Gastrocnemius medialis (tissue), 4 donors: ENCODE data around the gene SEPTIN3. TPM values are rescaled to one million over a fixed set of nuclear protein-coding genes. Genes with fewer than 3 reads are reported as not detected.

Source experiments
- ATAC-seq, 2 donors: fragments of 150-250 bp; one replicate each; pipeline ENCODE4 v1.9.1; 2016
- DNase-seq, 2 donors: peaks; one replicate each; pipeline ENCODE4 v3.0.0-alpha.2; 2019
- H3K27ac ChIP-seq, 4 donors: fragments of 200-600 bp; sonication (generic); 1 replicate in 1 of 4; 2 replicates in 3 of 4; pipeline ENCODE4 v1.5.1; 2016 to 2018; ENCODE audit warnings: mild to moderate bottlenecking in 2 of 4, moderate library complexity in 1 of 4
- H3K27me3 ChIP-seq, 3 donors: fragments of 200-600 bp; sonication (generic) in 2 of 3; 1 replicate in 1 of 3; 2 replicates in 2 of 3; pipeline versions ENCODE4 v1.5.1 to v1.6.0; 2016 to 2019; ENCODE audit warnings: mild to moderate bottlenecking in 1 of 3, moderate library complexity in 1 of 3
- H3K36me3 ChIP-seq, 2 donors: fragments of 200-600 bp; sonication (generic) in 1 of 2; one replicate each; pipeline ENCODE4 v1.5.1; 2017 to 2018
- H3K4me1 ChIP-seq, 2 donors: fragments of 200-600 bp; sonication (generic) in 1 of 2; one replicate each; pipeline ENCODE4 v1.5.1; 2016 to 2017; ENCODE audit warnings: mild to moderate bottlenecking in 2 of 2
- H3K4me3 ChIP-seq, 4 donors: fragments of 200-600 bp; sonication (generic) in 3 of 4; 1 replicate in 1 of 4; 2 replicates in 3 of 4; pipeline ENCODE4 v1.5.1; 2016 to 2019; ENCODE audit warnings: mild to moderate bottlenecking in 2 of 4
- H3K9me3 ChIP-seq, 3 donors: fragments of 200-600 bp; sonication (generic) in 2 of 3; 1 replicate in 1 of 3; 2 replicates in 2 of 3; pipeline ENCODE4 v1.5.1; 2016 to 2019
- POLR2A ChIP-seq, 2 donors: fragments of 450-650 bp; IDR thresholded peaks; one replicate each; pipeline ENCODE4 v1.6.1; 2017; ENCODE audit warnings: antibody characterized with exemption in 2 of 2, mild to moderate bottlenecking in 2 of 2, moderate library complexity in 2 of 2
- in situ Hi-C, 4 donors: fragments of 200-750 bp; cut with MboI; loops; one replicate each; pipeline versions ENCODE4 v1.15.0 to v1.8.0; 2017; ENCODE audit warnings: low sequenced_read_pairs in 4 of 4
- intact Hi-C: fragments of 100-400 bp; cut with DNase I; formaldehyde crosslinking; loops from one replicate; pipeline ENCODE4 v1.15.1; 2023; ENCODE audit warnings: low total_unique reads
- total RNA-seq, 4 donors: library from RNA; depleted of rRNA; stranded (reverse); fragments of >200 nt; gene quantifications; one replicate each; pipeline versions ENCODE4 v1.1.0 to v1.2.3, GENCODE V29; 2016
- TF ChIP-seq, protein P1 (sequence below), 5 experiments: fragments of 450-650 bp in 3 of 5; fragments of 200-600 bp in 2 of 5; sonication (generic) in 2 of 5; IDR thresholded peaks in 4 of 5; conservative IDR thresholded peaks in 1 of 5; 1 replicate in 4 of 5; 2 replicates in 1 of 5; pipeline ENCODE4 v1.5.1; 2016 to 2019; ENCODE audit warnings: antibody characterized with exemption in 5 of 5, mild to moderate bottlenecking in 3 of 5, moderate library complexity in 3 of 5

Gene SEPTIN3
- total RNA-seq, 4 donors from 2014 or later, result 0.18 TPM; not detected in 3

DNA sequence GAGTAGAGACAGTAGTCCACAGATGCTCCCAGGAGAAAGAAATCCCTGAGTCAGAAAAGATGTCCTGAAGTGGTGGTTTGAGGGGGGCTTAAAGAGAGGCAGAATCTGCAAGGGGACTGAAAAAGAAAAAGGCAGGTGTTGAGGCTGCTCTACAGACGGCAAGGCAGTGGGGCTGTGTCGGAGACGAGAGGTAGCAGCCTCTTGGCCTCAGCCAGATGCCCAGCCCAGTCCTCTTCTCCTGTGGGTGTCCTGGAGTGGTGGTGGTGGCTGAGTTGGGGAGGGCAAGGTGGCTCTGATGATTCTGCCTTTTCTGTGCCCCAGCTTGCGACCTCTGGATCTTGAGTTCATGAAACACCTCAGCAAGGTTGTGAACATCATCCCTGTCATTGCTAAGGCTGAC, 20.0 kb downstream of the SEPTIN3 start:
- no peak overlapping the region for H3K4me3 ChIP-seq
- no peaks in the 10 kb centered on the region for H3K27me3 ChIP-seq
- TF ChIP-seq, protein P1, sequence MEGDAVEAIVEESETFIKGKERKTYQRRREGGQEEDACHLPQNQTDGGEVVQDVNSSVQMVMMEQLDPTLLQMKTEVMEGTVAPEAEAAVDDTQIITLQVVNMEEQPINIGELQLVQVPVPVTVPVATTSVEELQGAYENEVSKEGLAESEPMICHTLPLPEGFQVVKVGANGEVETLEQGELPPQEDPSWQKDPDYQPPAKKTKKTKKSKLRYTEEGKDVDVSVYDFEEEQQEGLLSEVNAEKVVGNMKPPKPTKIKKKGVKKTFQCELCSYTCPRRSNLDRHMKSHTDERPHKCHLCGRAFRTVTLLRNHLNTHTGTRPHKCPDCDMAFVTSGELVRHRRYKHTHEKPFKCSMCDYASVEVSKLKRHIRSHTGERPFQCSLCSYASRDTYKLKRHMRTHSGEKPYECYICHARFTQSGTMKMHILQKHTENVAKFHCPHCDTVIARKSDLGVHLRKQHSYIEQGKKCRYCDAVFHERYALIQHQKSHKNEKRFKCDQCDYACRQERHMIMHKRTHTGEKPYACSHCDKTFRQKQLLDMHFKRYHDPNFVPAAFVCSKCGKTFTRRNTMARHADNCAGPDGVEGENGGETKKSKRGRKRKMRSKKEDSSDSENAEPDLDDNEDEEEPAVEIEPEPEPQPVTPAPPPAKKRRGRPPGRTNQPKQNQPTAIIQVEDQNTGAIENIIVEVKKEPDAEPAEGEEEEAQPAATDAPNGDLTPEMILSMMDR (IDR thresholded peaks at IDR 0.05 in 4 of 5, conservative IDR thresholded peaks at IDR 0.05 in 1 of 5), result no peak
- TF ChIP-seq POLR2A (IDR thresholded peaks at IDR 0.05), result no peak
- no peaks in the 10 kb centered on the region for H3K9me3 ChIP-seq
- ATAC-seq (no peak), DNase-seq (no peak)
- in situ Hi-C loops (no loop called here), intact Hi-C loops (no loop called here)
- no peaks in the 10 kb centered on the region for H3K4me1 ChIP-seq
- H3K36me3 ChIP-seq, result no peaks in the 10 kb centered on the region
- no peak overlapping the region for H3K27ac ChIP-seq

DNA sequence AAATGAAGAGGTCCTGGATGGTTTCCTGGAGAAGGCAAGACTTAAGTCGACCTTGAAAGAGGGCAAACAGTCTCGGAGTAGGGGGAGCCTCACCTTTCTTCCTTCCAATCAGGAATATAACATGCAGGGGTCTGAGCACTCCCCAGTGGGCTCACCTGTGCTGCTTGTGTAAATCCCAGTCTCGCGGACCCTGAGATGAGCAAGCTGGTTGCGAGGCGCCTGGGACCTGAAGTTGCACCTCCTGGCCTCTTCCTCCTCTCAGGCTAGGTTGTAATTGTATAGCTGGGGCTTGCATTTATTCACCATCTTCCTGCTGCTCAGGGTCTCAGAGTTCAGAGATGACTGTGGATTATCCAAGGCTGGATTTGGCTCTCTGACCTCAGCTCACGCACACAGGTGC, 21.9 kb downstream of the SEPTIN3 start:
- Histone ChIP-seq H3K27ac (no peak overlapping the region), H3K4me1 (no peaks in the 10 kb centered on the region), H3K27me3 (no peaks in the 10 kb centered on the region), H3K4me3 (no peak overlapping the region), H3K36me3 (no peaks in the 10 kb centered on the region), H3K9me3 (no peaks in the 10 kb centered on the region)
- in situ Hi-C loops, result no loop called here
- TF ChIP-seq POLR2A (IDR thresholded peaks at IDR 0.05), result no peak
- TF ChIP-seq, protein P1 (IDR thresholded peaks at IDR 0.05 in 4 of 5, conservative IDR thresholded peaks at IDR 0.05 in 1 of 5), result no peak
- ATAC-seq (no peak), DNase-seq (no peak)
- intact Hi-C loops, result no loop called here

DNA sequence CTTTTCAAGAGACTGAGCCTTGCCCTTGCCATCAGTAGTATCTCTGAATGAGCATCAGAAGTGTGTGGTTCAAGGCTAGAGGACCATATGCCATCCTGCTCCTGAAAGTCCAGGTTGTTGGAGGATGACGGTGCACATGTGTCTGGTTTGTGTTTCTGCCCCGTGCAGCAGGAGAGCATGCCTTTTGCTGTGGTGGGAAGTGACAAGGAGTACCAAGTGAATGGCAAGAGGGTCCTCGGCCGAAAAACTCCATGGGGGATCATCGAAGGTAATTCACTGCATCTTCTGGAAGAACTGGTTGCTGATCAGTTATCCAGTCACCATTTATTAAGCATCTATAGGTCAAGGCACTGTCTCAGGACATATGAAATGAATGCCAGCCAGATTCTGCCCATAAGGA, 23.3 kb downstream of the SEPTIN3 start:
- no peaks in the 10 kb centered on the region for H3K4me1 ChIP-seq
- no peaks in the 10 kb centered on the region for H3K36me3 ChIP-seq
- no peak for DNase-seq
- no peak overlapping the region for H3K27ac ChIP-seq
- TF ChIP-seq, protein P1 (IDR thresholded peaks at IDR 0.05 in 4 of 5, conservative IDR thresholded peaks at IDR 0.05 in 1 of 5), result no peak
- TF ChIP-seq POLR2A (IDR thresholded peaks at IDR 0.05), result no peak
- H3K27me3 ChIP-seq, result peaks cover 0 to 4% (median 0%) of the 10 kb centered on the region in 3 donors
- in situ Hi-C loops (no loop called here), intact Hi-C loops (no loop called here)
- ATAC-seq, result no peak
- H3K9me3 ChIP-seq, result no peaks in the 10 kb centered on the region
- no peak overlapping the region for H3K4me3 ChIP-seq

DNA sequence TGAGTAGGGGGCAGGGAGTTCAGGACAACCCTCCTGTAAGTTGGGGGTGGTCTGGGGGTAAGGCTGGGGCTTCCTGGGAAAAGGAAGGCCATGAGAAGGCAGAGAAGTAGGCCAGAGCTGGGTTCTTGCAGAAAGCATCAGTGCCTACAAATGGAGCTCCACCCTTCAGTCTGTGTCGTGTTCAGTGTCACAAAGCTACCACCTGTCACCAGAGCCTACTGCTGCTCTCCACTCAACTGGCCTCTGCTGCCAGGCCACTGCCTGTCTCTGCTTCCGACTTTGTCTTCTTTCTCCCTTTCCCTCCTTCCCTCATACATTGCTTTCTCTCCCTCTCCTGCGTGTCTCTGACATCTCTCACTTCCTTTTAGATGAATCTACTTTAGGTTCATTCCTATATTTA, 26.0 kb downstream of the SEPTIN3 start:
- peaks cover 0 to 6% (median 5%) of the 10 kb centered on the region in 3 donors for H3K27me3 ChIP-seq
- no peak overlapping the region for H3K4me3 ChIP-seq
- no peaks in the 10 kb centered on the region for H3K9me3 ChIP-seq
- H3K36me3 ChIP-seq, result no peaks in the 10 kb centered on the region
- no peak for TF ChIP-seq POLR2A (IDR thresholded peaks at IDR 0.05)
- TF ChIP-seq, protein P1 (IDR thresholded peaks at IDR 0.05 in 4 of 5, conservative IDR thresholded peaks at IDR 0.05 in 1 of 5), result no peak
- no peaks in the 10 kb centered on the region for H3K4me1 ChIP-seq
- ATAC-seq (no peak), DNase-seq (no peak)
- in situ Hi-C loops (no loop called here), intact Hi-C loops (no loop called here)
- H3K27ac ChIP-seq, result no peak overlapping the region

DNA sequence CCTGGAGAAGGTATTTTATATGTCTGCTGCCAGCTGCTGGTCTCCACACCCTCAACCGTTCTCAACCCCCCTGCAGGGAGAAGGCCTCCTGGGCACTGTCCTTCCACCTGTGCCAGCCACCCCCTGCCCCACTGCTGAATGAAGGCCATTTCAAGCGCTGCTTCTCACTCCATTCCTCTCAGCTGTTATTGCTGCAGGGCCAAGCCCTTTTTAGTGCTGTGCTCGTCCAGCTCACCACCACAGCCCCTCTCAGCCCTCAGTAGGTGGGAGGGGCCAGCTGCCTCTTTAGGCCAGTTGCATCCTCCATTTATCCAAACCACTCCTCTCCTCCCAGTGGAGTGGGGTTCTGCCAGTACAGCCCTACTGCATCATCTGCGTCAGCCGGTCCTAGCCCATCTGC, 27.6 kb downstream of the SEPTIN3 start:
- no peak overlapping the region for H3K4me3 ChIP-seq
- H3K27me3 ChIP-seq, result peaks cover 0 to 6% (median 5%) of the 10 kb centered on the region in 3 donors
- H3K9me3 ChIP-seq, result no peaks in the 10 kb centered on the region
- in situ Hi-C loops (no loop called here), intact Hi-C loops (no loop called here)
- no peaks in the 10 kb centered on the region for H3K4me1 ChIP-seq
- H3K36me3 ChIP-seq, result no peaks in the 10 kb centered on the region
- no peak for ATAC-seq
- DNase-seq, result no peak
- no peak for TF ChIP-seq POLR2A (IDR thresholded peaks at IDR 0.05)
- TF ChIP-seq, protein P1 (IDR thresholded peaks at IDR 0.05 in 4 of 5, conservative IDR thresholded peaks at IDR 0.05 in 1 of 5), result no peak
- no peak overlapping the region for H3K27ac ChIP-seq
